ENCODE results near the gene MAN2B2.

DNA sequence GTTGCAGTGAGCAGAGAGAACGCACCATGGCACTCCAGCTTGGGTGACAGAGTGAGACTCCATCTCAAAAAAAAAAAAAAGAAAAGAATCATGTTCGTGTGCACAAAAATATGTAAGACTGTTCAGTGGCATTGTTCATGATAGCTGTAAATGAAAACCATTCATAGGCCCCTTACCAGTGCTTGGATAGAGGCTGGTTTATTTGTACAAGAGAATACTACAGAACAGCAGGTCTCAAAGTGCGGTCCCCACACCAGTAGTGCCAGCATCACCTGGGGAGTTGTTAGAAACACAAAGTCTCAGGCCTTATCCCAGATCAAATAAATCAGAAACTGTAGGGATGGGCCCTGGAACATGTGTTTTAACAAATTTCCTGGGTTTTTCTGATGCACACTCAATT lies 52.8 kb downstream of the MAN2B2 start:
- TF ChIP-seq, protein P1, sequence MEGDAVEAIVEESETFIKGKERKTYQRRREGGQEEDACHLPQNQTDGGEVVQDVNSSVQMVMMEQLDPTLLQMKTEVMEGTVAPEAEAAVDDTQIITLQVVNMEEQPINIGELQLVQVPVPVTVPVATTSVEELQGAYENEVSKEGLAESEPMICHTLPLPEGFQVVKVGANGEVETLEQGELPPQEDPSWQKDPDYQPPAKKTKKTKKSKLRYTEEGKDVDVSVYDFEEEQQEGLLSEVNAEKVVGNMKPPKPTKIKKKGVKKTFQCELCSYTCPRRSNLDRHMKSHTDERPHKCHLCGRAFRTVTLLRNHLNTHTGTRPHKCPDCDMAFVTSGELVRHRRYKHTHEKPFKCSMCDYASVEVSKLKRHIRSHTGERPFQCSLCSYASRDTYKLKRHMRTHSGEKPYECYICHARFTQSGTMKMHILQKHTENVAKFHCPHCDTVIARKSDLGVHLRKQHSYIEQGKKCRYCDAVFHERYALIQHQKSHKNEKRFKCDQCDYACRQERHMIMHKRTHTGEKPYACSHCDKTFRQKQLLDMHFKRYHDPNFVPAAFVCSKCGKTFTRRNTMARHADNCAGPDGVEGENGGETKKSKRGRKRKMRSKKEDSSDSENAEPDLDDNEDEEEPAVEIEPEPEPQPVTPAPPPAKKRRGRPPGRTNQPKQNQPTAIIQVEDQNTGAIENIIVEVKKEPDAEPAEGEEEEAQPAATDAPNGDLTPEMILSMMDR (conservative IDR thresholded peaks at IDR 0.05; ENCODE audit: low read depth, low read length) = no peak
- TF ChIP-seq EZH2phosphoT487 (IDR thresholded peaks at IDR 0.05; ENCODE audit: borderline replicate concordance, low read length) = no peak
- no peak for TF ChIP-seq EZH2 (IDR thresholded peaks at IDR 0.05; ENCODE audit: low read length, unreplicated experiment)
